ENCODE data around the gene CTDSPL. TPM values are rescaled to one million over a fixed set of nuclear protein-coding genes. Genes with fewer than 3 reads are reported as not detected.

The CTDSPL gene
- total RNA-seq, 1 donor from 2014 or later, result 72.7 TPM

- Mint-ChIP-seq H3K4me1 (ENCODE audit: unreplicated experiment) (peaks cover 30% of the 10 kb centered on the region), H3K27me3 (no peaks in the 10 kb centered on the region), H3K4me3 (no peak overlapping the region), H3K27ac (no peak overlapping the region), H3K9me3 (no peaks in the 10 kb centered on the region), H3K36me3 (peaks cover 12% of the 10 kb centered on the region)
- DNase-seq (ENCODE audit: extremely low spot score, unreplicated experiment), result no peak
- TF ChIP-seq CTCF (conservative IDR thresholded peaks at IDR 0.05), result no peak
Observed at GRCh38 chr3:37891227-37891626, 29.5 kb downstream of the CTDSPL start.

- Mint-ChIP-seq H3K4me1 (ENCODE audit: unreplicated experiment) (peaks cover 27% of the 10 kb centered on the region), H3K27me3 (no peaks in the 10 kb centered on the region), H3K36me3 (peaks cover 9% of the 10 kb centered on the region), H3K4me3 (peak overlapping the region; percentile 26), H3K27ac (peak overlapping the region; percentile 24), H3K9me3 (no peaks in the 10 kb centered on the region)
- no peak for DNase-seq (ENCODE audit: extremely low spot score, unreplicated experiment)
- TF ChIP-seq CTCF (conservative IDR thresholded peaks at IDR 0.05), result no peak
Observed at GRCh38 chr3:37892927-37893600, 31.4 kb downstream of the CTDSPL start.

GRCh38 chr3:37896827-37897226 lies 35.1 kb downstream of the CTDSPL start:
- peaks cover 23% of the 10 kb centered on the region for H3K4me1 Mint-ChIP-seq (ENCODE audit: unreplicated experiment)
- no peak for DNase-seq (ENCODE audit: extremely low spot score, unreplicated experiment)
- H3K27ac Mint-ChIP-seq, result no peak overlapping the region
- peaks cover 21% of the 10 kb centered on the region for H3K36me3 Mint-ChIP-seq
- no peak for TF ChIP-seq CTCF (conservative IDR thresholded peaks at IDR 0.05)
- H3K4me3 Mint-ChIP-seq, result no peak overlapping the region
- H3K9me3 Mint-ChIP-seq, result no peaks in the 10 kb centered on the region
- no peaks in the 10 kb centered on the region for H3K27me3 Mint-ChIP-seq

GRCh38 chr3:37897763-37898162 lies 36.1 kb downstream of the CTDSPL start:
- DNase-seq (ENCODE audit: extremely low spot score, unreplicated experiment), result no peak
- Mint-ChIP-seq H3K36me3 (peaks cover 24% of the 10 kb centered on the region), H3K4me1 (ENCODE audit: unreplicated experiment) (peaks cover 20% of the 10 kb centered on the region), H3K27me3 (no peaks in the 10 kb centered on the region), H3K4me3 (no peak overlapping the region), H3K27ac (no peak overlapping the region), H3K9me3 (no peaks in the 10 kb centered on the region)
- TF ChIP-seq CTCF (conservative IDR thresholded peaks at IDR 0.05), result no peak

- Mint-ChIP-seq H3K4me3 (no peak overlapping the region), H3K27ac (no peak overlapping the region), H3K36me3 (peaks cover 26% of the 10 kb centered on the region), H3K4me1 (ENCODE audit: unreplicated experiment) (peaks cover 20% of the 10 kb centered on the region), H3K9me3 (no peaks in the 10 kb centered on the region), H3K27me3 (no peaks in the 10 kb centered on the region)
- TF ChIP-seq CTCF (conservative IDR thresholded peaks at IDR 0.05), result no peak
- DNase-seq (ENCODE audit: extremely low spot score, unreplicated experiment), result no peak
Observed at GRCh38 chr3:37898424-37898823, 36.7 kb downstream of the CTDSPL start.

Measured in type B pancreatic cell (in vitro differentiated cells).